ENCODE data around the gene DNMBP. TPM values are rescaled to one million over a fixed set of nuclear protein-coding genes. Genes with fewer than 3 reads are reported as not detected.

The DNMBP gene
- total RNA-seq, 1 donor from 2014 or later: 15.9 TPM

- Histone ChIP-seq H3K27ac (peak overlapping the region in 1 of 2 donors; percentile 48), H3K9me3 (no peaks in the 10 kb centered on the region), H3K36me3 (no peaks in the 10 kb centered on the region), H3K4me3 (peak overlapping the region in 1 of 2 donors; percentile 98), H3K4me1 (peaks cover 3 to 19% of the 10 kb centered on the region in 2 donors), H3K27me3 (no peaks in the 10 kb centered on the region)
- DNase-seq (ENCODE audit: low spot score in 2 of 2): no peak
- no peak for TF ChIP-seq CTCF (IDR thresholded peaks at IDR 0.05)
- intact Hi-C loops (cut with DNase I): loop anchor here (10.0 kb wide), 2 partner anchors 93 to 383 kb away; partner anchors contain the start of gene SLC25A28
These were observed 2.3 kb downstream of the DNMBP start for GRCh38 chr10:100007231-100008141.

- Histone ChIP-seq H3K4me3 (no peak overlapping the region), H3K4me1 (peaks cover 3 to 19% of the 10 kb centered on the region in 2 donors), H3K36me3 (no peaks in the 10 kb centered on the region), H3K27me3 (no peaks in the 10 kb centered on the region), H3K9me3 (no peaks in the 10 kb centered on the region), H3K27ac (peak overlapping the region; percentile 48)
- no peak for DNase-seq (ENCODE audit: low spot score in 2 of 2)
- no peak for TF ChIP-seq CTCF (IDR thresholded peaks at IDR 0.05)
- intact Hi-C loops (cut with DNase I): loop anchor here (10.0 kb wide), 2 partner anchors 92 to 382 kb away; partner anchors contain the start of gene SLC25A28
These were observed 3.4 kb downstream of the DNMBP start for GRCh38 chr10:100006243-100006886.

GRCh38 chr10:100004805-100005510 lies 4.8 kb downstream of the DNMBP start:
- H3K27me3 ChIP-seq: no peaks in the 10 kb centered on the region
- no peak overlapping the region for H3K4me3 ChIP-seq
- no peak overlapping the region for H3K27ac ChIP-seq
- intact Hi-C loops (cut with DNase I): loop anchor here (10.0 kb wide), 2 partner anchors 90 to 380 kb away; partner anchors contain the start of gene SLC25A28
- H3K36me3 ChIP-seq: no peaks in the 10 kb centered on the region
- no peak for DNase-seq (ENCODE audit: low spot score in 2 of 2)
- peaks cover 3 to 16% of the 10 kb centered on the region in 2 donors for H3K4me1 ChIP-seq
- no peaks in the 10 kb centered on the region for H3K9me3 ChIP-seq
- no peak for TF ChIP-seq CTCF (IDR thresholded peaks at IDR 0.05)

- H3K36me3 ChIP-seq: no peaks in the 10 kb centered on the region
- no peaks in the 10 kb centered on the region for H3K27me3 ChIP-seq
- no peaks in the 10 kb centered on the region for H3K9me3 ChIP-seq
- DNase-seq (ENCODE audit: low spot score in 2 of 2): no peak
- no peaks in the 10 kb centered on the region for H3K4me1 ChIP-seq
- H3K27ac ChIP-seq: no peak overlapping the region
- no peak overlapping the region for H3K4me3 ChIP-seq
- no peak for TF ChIP-seq CTCF (IDR thresholded peaks at IDR 0.05)
- intact Hi-C loops (cut with DNase I): loop anchor here (10.0 kb wide), 2 partner anchors 85 to 375 kb away; partner anchors contain the start of gene SLC25A28
These were observed 9.6 kb downstream of the DNMBP start for GRCh38 chr10:100000109-100000644.

Measured in ascending aorta (tissue), 2 donors.